Activated CD8-positive, alpha-beta memory T cell treated with anti-CD3 and anti-CD28 coated beads for 24 hours (primary cell): ENCODE data around the gene VMP1.
"Not testable (repeated sequence)": the region's sequence is repeated elsewhere in the genome, so short reads cannot be mapped to it uniquely, and the experiment has no call there.

Experiments
- DNase-seq: peaks from one replicate; pipeline ENCODE4 v3.0.0-alpha.2; 2020

The VMP1 gene

GRCh38 chr17:59844884-59845594 lies 137.6 kb downstream of the VMP1 start:
- peak; percentile 64 for DNase-seq

DNA sequence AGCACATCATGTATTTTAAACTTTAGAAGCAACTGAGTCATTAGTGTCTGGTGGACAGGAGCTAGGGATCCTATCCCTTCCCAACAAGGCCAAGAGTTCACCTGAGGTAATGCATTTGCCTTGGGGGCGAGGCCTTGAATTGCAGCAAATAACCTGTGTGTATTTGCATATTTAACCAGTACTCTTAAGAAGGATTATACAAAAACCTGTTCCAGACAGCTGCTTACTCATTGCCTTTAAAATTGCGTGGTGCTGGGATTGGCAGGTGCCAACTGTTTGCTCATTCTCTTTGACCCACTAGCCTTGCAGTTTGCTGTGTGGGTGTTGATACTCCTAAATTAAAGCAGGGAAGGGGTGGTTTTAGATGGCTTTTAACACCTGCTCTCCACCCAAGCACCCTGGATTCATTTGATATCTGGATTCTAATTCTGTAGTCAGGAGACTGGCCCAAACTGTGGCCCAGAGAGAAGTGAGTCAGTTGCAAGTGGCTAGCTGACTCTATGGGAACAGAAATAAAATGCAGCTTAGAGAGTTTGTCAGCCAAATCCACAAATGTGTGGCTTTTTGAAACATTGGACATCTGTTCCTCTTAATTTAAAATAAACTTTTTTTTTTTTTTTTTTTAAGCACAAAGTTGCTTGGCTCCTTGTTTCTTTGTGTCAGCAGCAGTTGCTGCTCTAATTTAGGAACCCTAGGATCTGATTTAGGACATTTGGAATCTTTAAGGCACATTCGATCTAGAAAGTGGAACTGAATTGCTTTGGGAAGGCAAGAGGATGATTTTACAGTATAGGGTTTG lies 138.3 kb downstream of the VMP1 start:
- DNase-seq: peak; percentile 68

- DNase-seq: peak; percentile 70
Measured at GRCh38 chr17:59846394-59847165, 139.1 kb downstream of the VMP1 start.

GRCh38 chr17:59848385-59848668 lies 140.9 kb downstream of the VMP1 start:
- peak; percentile 41 for DNase-seq

DNA sequence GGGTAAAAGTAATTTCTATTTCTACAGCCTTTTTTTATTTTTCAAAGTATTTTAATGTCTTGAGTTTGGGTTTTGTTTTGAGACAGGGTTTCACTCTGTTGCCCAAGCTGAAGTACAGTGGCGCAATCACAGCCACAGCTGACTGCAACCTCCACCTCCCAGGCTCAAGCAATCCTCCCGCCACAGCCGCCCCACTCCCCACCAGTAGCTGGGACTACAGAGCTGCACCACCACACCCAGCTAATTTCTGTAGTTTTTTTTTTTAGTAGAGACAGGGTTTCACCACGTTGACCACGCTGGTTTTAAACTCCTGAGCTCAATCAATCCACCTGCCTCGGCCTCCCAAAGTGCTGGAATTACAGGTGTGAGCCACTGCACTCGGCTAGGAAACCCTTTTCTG lies 141.3 kb downstream of the VMP1 start:
- DNase-seq: peak; percentile 65

GRCh38 chr17:59850311-59850710 lies 142.9 kb downstream of the VMP1 start:
- DNase-seq: not testable (repeated sequence)

- DNase-seq: peak; percentile 44
Measured at GRCh38 chr17:59851439-59852375, 144.3 kb downstream of the VMP1 start.

DNA sequence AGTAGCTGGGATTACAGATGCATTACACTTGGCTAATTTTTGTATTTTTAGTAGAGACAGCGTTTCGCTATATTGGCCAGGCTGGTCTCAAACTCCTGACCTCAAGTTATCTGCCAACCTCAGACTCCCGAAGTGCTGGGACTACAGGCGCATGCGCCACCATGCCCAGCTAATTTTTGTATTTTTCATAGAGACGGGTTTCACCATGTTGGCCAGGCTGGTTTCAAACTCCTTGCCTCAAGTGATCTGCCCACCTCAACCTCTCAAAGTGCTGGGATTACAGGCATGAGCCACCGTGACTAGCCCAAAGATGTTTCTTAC lies 145.4 kb downstream of the VMP1 start:
- DNase-seq: not testable (repeated sequence)

GRCh38 chr17:59853168-59853918 lies 145.9 kb downstream of the VMP1 start:
- DNase-seq: peak; percentile 67

DNA sequence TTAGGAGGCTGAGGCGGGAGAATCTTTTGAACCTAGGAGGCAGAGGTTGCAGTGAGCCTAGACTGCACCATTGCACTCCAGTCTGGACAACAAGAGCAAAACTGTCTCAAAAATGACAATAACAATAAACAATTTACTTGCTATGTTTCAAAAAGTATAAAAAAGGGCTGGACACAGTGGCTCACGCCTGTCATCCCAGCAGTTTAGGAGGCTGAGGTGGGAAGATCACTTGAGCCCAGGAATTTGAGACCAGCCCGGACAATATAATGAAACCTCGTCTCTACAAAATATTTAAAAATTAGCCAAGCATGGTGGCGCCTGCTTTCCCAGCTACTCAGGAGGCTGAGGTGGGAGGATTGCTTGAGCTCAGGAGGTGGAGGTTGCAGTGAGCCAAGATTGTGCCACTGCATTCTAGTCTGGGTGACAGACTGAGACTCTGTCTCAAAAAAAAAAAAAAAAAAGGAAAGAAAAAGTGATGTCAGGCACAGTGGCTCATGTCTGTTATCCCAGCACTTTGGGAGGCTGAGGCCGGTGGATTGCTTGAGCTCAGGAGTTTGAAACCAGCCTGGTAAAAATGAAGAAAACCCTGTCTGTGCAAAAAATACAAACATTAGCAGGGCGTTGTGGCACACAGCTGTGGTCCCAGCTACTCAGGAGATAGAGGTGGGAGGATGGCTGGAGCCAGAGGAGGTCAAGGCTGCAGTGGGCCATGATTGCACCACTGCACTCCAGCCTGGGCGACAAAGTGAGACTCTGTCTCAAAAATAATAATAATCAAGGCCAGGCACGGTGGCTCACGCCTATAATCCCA lies 146.7 kb downstream of the VMP1 start:
- DNase-seq: not testable (repeated sequence)

DNA sequence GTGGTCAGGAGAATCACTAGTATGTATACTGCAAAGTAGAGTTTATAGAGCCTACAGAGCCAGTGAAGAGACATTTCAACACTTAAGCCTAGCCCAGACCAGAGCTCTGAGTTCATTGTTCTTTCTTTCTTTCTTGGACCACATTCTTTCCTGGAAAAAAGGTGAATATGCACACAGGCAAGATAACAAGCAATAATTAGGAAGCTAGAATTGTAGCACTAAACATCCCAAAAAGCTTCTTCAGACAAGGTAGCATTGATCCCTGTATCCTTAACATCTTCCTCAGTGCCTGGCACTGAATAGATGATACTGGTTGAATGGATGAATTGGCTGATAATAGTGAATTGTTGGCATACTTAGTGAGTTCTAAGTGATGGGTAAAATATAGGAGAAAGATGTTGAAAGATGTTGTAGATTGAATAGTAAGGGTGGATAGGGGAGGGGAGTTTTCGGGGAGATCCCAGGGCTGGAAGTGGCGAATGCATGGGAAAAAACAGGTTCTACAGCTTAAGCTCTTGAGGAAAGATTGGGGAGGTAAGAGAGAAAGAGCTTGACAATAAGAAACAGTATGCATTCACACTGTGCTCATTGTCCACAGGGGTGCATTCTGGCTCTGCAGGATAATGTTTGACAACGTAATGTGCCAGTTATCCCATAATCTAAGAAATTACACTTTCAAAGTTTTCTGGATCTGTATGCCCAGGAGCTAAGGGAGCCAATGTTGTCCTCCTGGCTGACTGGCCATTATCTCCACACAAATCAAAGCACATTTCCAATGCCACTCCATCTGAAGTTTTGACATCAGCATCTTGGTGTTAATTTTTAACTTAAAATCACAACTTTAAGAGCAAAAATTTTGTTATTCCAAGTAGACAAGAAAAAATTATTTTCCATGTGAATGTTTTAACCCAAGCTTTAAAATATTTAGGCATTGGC lies 149.7 kb downstream of the VMP1 start:
- no peak for DNase-seq

DNA sequence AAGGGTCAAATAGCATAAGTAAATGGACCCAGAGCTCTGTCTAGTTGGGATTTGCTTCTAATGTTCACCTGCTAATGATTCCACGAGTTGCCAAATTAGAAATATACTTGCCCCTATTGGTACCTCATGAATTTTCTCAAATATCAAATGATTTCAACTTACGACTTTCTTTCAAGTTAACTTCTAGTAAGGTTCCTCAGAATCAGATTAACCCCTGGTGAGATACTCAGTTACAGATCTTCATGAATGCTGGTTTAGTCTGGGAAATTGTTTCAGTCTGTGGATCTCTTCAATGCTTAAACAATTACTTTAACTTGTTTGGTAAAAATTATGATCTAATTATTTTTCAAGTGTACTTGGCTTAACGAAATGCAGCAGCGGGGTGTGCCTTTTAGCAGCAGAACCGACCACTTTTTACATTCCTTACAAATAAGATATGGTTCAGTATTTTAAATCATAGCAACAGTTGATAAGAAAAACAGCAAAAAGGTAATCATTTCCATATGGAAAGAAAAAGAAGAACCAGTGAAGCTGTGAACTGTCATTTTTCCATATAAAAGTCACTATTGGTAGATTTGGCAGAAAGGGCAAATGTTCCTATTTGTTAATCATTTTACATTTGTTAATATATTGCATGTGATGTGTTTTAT lies 150.8 kb downstream of the VMP1 start:
- peak; percentile 4 for DNase-seq

GRCh38 chr17:59858932-59859331 lies 151.5 kb downstream of the VMP1 start:
- DNase-seq: no peak

DNA sequence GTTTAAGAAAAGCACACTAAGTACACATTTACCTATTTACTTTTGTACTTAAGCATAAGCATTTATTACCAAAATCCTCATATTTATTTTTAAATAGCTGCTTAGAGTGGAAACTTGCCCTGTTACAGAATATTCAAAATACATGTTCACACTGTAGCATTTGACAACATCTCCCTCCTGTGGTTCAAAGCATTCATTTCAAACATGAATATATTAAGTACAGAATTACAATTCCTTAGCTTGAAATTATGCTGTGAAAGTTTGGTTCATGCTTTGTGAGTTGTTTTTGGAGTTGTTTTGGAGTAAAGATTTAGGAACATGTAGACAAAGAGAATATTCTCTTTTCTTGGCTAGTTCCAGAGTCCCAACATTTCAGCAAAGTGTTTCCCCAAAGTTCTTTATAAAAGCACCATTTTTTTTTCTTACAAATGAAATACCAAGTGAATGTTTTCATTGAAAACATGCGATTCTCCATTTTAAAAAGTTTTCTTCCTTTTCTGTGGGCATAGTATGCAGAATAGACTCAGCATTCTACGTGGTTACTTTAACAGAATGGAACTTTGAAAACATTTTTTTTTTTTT lies 152.1 kb downstream of the VMP1 start:
- no peak for DNase-seq

DNA sequence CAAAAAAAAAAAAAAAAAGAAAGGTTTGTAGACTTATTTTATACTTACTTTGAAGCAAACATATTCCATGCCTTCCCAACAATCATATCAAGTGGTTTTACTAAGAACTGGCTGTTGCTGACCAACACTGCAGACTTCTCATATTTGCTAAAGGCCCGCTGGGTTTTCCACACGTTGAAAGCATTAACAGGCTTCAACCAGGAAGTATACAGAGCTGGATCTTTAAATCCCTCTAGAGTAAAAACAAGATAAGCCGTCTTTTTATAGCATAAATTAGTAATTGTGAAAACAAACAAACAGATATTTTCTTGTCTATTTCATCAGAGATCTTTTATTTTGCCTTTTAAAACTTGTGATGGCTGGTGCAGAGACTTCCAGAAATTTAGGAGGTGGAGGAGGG lies 156.2 kb downstream of the VMP1 start:
- DNase-seq: no peak

DNA sequence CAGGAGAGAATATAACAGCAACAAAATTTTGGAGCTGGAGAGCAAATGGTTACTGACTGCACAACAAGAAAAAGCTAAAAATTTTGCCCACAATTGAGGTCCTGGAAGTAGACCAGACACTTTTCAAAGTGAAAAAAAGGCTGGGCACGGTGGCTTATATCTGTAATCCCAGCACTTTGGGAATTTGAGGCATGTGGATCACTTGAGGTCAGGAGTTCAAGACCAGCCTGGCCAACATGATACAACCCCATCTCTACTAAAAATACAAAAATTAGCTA lies 162.4 kb downstream of the VMP1 start:
- DNase-seq: no peak

- no peak for DNase-seq
Measured at GRCh38 chr17:59870482-59870881, 163.0 kb downstream of the VMP1 start.

DNA sequence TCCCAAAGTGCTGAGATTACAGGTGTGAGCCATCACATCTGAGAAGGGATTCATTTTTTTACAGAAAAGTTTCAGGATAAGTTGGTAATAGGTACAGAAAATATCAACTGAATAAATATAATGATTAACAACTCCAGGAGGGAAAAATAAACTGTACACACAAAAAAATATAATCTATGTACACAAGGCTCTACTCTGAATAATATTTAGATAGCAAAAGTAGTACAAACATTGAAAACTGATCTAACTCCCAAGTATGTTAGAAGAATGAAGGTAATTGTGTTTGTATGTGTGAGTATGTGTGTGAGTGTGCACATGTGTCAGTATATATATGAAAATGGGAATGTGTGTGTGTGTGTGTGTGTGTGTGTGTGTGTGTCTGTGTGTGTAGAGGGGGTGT lies 164.9 kb downstream of the VMP1 start:
- no peak for DNase-seq

GRCh38 chr17:59873414-59873813 lies 166.0 kb downstream of the VMP1 start:
- not testable (repeated sequence) for DNase-seq
